ENCODE data around the gene PTCH1. TPM values are rescaled to one million over a fixed set of nuclear protein-coding genes. Genes with fewer than 3 reads are reported as not detected.

The PTCH1 gene
- total RNA-seq, 1 experiment from 2014 or later, result 15.2 TPM

GRCh38 chr9:95429096-95429495 lies 87.7 kb downstream of the PTCH1 start:
- Histone ChIP-seq H3K9me3 (ENCODE audit: control insufficient read depth in 1 of 2, insufficient read depth in 1 of 2, low read depth in 1 of 2, low read length in 2 of 2) (peaks cover 0 to 9% of the 10 kb centered on the region in 2 experiments; a peak in 1 of 4 replicates), H3K4me1 (ENCODE audit: control insufficient read depth in 1 of 2, insufficient read depth in 2 of 2, low read length in 2 of 2) (peaks cover 9 to 27% of the 10 kb centered on the region in 2 experiments; a peak in 3 of 4 replicates), H3K79me2 (ENCODE audit: insufficient read depth, low read length) (peaks cover 9% of the 10 kb centered on the region; the same call in 1 of the 2 replicates), H3K9me2 (ENCODE audit: insufficient read depth) (no peaks in the 10 kb centered on the region), H3K4me3 (replicated peaks in 1 of 2; ENCODE audit: low read depth in 1 of 2, low read length in 2 of 2) (no peak overlapping the region), H3K4me2 (ENCODE audit: low read length) (no peak overlapping the region), H3K9ac (ENCODE audit: low read length) (no peak overlapping the region), H2AFZ (ENCODE audit: low read depth, low read length, poor library complexity, severe bottlenecking) (no peak overlapping the region), H4K20me1 (ENCODE audit: insufficient read depth) (no peaks in the 10 kb centered on the region), H3K27ac (ENCODE audit: low read depth, low read length) (no peak overlapping the region), H3K36me3 (ENCODE audit: control insufficient read depth in 1 of 2, insufficient read depth in 2 of 2, low read length in 2 of 2) (no peaks in the 10 kb centered on the region), H3K27me3 (ENCODE audit: insufficient read depth, low read length) (no peaks in the 10 kb centered on the region)
- ChIA-PET POLR2A (no interaction called here), RAD21 (ENCODE audit: low non-redundant PET in 1 of 2, low total read pairs in 2 of 2, uncharacterized antibody in 2 of 2, unreplicated experiment in 2 of 2) (no interaction called here), CTCF (no interaction called here)
- no peak for DNase-seq (ENCODE audit: low read depth, low spot score)
- intact Hi-C loops (cut with micrococcal nuclease), result loop anchor here (5.0 kb wide), 2 partner anchors 112 to 448 kb away; partner anchors contain the start of genes ERCC6L2 and FANCC
- no peak for ATAC-seq
- TF ChIP-seq SP1 (IDR thresholded peaks at IDR 0.05; ENCODE audit: low read depth) (no peak), EZH2 (IDR thresholded peaks at IDR 0.05) (no peak), POLR2A (IDR thresholded peaks at IDR 0.05; ENCODE audit: borderline replicate concordance, extremely low read depth, insufficient read depth, insufficient read length) (no peak), YY1 (IDR thresholded peaks at IDR 0.05; ENCODE audit: extremely low read depth, insufficient replicate concordance, low read depth, low read length) (no peak), SIN3A (IDR thresholded peaks at IDR 0.05; ENCODE audit: low read depth) (no peak), TCF7L2 (IDR thresholded peaks at IDR 0.05; ENCODE audit: borderline replicate concordance, extremely low read depth, insufficient read depth, insufficient read length) (no peak), ZFX (IDR thresholded peaks at IDR 0.05) (no peak), ATF3 (IDR thresholded peaks at IDR 0.05) (no peak), ELF1 (IDR thresholded peaks at IDR 0.05; ENCODE audit: borderline replicate concordance, low read depth) (no peak), CTCF (IDR thresholded peaks at IDR 0.05 in 2 of 3, conservative IDR thresholded peaks at IDR 0.05 in 1 of 3; ENCODE audit: borderline replicate concordance in 1 of 3, insufficient read depth in 1 of 3, low read depth in 2 of 3, low read length in 2 of 3) (no peak), CEBPB (IDR thresholded peaks at IDR 0.05; ENCODE audit: low read depth) (no peak), MAX (IDR thresholded peaks at IDR 0.05) (no peak), POLR2AphosphoS5 (IDR thresholded peaks at IDR 0.05; ENCODE audit: low read depth, low read length) (no peak), ZNF274 (IDR thresholded peaks at IDR 0.05; ENCODE audit: low read depth, low read length) (no peak), RAD21 (IDR thresholded peaks at IDR 0.05; ENCODE audit: low read depth) (no peak), SRF (IDR thresholded peaks at IDR 0.05; ENCODE audit: low read depth) (no peak), EZH2phosphoT487 (IDR thresholded peaks at IDR 0.05; ENCODE audit: borderline replicate concordance) (no peak)
- BruUV-seq (replicated peaks), result no TSS peak

Data from HCT116 (cell line).